GM23248 (cell line): Measurements from ENCODE around the gene RBM15B. TPM values are rescaled to one million over a fixed set of nuclear protein-coding genes. Genes with fewer than 3 reads are reported as not detected.

Experiments
- DNase-seq: peaks from one replicate; pipeline ENCODE4 v3.0.0-alpha.2; 2015
- H2AFZ ChIP-seq: fragments of 200-600 bp; sonication (generic); 2 replicates; pipeline ENCODE4 v1.6.1; 2016; ENCODE audit warnings: antibody characterized with exemption
- H3F3A ChIP-seq: fragments of 200-600 bp; sonication (generic); 2 replicates; pipeline ENCODE4 v1.6.1; 2016; ENCODE audit warnings: mild to moderate bottlenecking, antibody characterized with exemption, mixed run types; ENCODE audit not compliant: insufficient read depth
- H3K27ac ChIP-seq: fragments of 200-600 bp; sonication (generic); 2 replicates; pipeline ENCODE4 v1.5.1; 2016; ENCODE audit warnings: mild to moderate bottlenecking
- H3K27me3 ChIP-seq: fragments of 200-600 bp; sonication (generic); replicated peaks from 2 replicates; pipeline ENCODE4 v1.6.1; 2016; ENCODE audit warnings: mild to moderate bottlenecking; ENCODE audit not compliant: insufficient read depth
- H3K36me3 ChIP-seq: fragments of 200-600 bp; sonication (generic); 2 replicates; pipeline ENCODE4 v1.6.1; 2016; ENCODE audit warnings: low read depth, mild to moderate bottlenecking
- H3K4me1 ChIP-seq: fragments of 200-600 bp; sonication (generic); 2 replicates; pipeline ENCODE4 v1.6.1; 2016; ENCODE audit warnings: mild to moderate bottlenecking; ENCODE audit not compliant: insufficient read depth
- H3K4me2 ChIP-seq: fragments of 200-600 bp; sonication (generic); one replicate; pipeline ENCODE4 v1.6.1; 2016; ENCODE audit warnings: mild to moderate bottlenecking; ENCODE audit not compliant: unreplicated experiment
- H3K4me3 ChIP-seq: fragments of 200-600 bp; sonication (generic); 2 replicates; pipeline ENCODE4 v1.5.1; 2016; ENCODE audit warnings: mild to moderate bottlenecking
- H3K79me2 ChIP-seq: fragments of 200-600 bp; sonication (generic); 2 replicates; pipeline ENCODE4 v1.6.1; 2016; ENCODE audit warnings: mild to moderate bottlenecking; ENCODE audit not compliant: insufficient read depth
- H3K9ac ChIP-seq: fragments of 200-600 bp; sonication (generic); 2 replicates; pipeline ENCODE4 v1.6.1; 2016; ENCODE audit warnings: mild to moderate bottlenecking
- H3K9me2 ChIP-seq: fragments of 200-600 bp; sonication (generic); 2 replicates; pipeline ENCODE4 v1.6.1; 2016; ENCODE audit warnings: mixed run types, mild to moderate bottlenecking, moderate library complexity; ENCODE audit not compliant: insufficient read depth
- H3K9me3 ChIP-seq: fragments of 200-600 bp; sonication (generic); one replicate; pipeline ENCODE4 v1.6.1; 2017; ENCODE audit warnings: low read depth
- H4K20me1 ChIP-seq: fragments of 200-600 bp; sonication (generic); 2 replicates; pipeline ENCODE4 v1.6.0; 2016; ENCODE audit not compliant: insufficient read depth
- EZH2 ChIP-seq: fragments of 200-600 bp; sonication (generic); IDR thresholded peaks from 2 replicates; pipeline ENCODE4 v1.6.1; 2018; ENCODE audit warnings: antibody characterized with exemption, mild to moderate bottlenecking; ENCODE audit not compliant: insufficient read depth, poor library complexity, severe bottlenecking
- EZH2phosphoT487 ChIP-seq: fragments of 200-600 bp; sonication (generic); IDR thresholded peaks from 2 replicates; pipeline ENCODE4 v1.6.1; 2018; ENCODE audit warnings: antibody characterized with exemption, moderate library complexity, mild to moderate bottlenecking, low read depth; ENCODE audit not compliant: insufficient read depth
- WGBS, 2 experiments: methylation state at CpG; one replicate each; pipeline ENCODE4 v1.1.6; 2015 to 2017; ENCODE audit warnings: low lambda C conversion rate in 2 of 2, low coverage in 1 of 2; ENCODE audit errors: missing lambda C conversion rate in 2 of 2; 5-methylcytosine and 5-hydroxymethylcytosine counted together
- in situ Hi-C: fragments of 300-500 bp; cut with MboI; formaldehyde crosslinking; loops from 2 replicates; pipeline ENCODE4 v1.15.0; 2020
- polyA plus RNA-seq: library from polyadenylated mRNA; unstranded; fragments of >200 nt; fragmentation: Nextera tagmentation; extraction: Ambion mirVana; gene quantifications from 2 replicates; pipeline ENCODE4 v1.2.1, GENCODE V29; 2016
- total RNA-seq: library from RNA; depleted of rRNA; stranded (reverse); fragments of >200 nt; shearing (Covaris generic); gene quantifications from 2 replicates; pipeline ENCODE4 v1.2.3, GENCODE V29; 2014

The RBM15B gene
- total and polyA plus RNA-seq, 2 experiments from 2014 or later: 13.3 to 21.2 TPM

GRCh38 chr3:51395493-51396213, 4.6 kb downstream of the RBM15B start:
- no peak for TF ChIP-seq EZH2phosphoT487
- no peak for TF ChIP-seq EZH2
- H3K4me3 ChIP-seq: no peak overlapping the region
- H2AFZ ChIP-seq: no peak overlapping the region
- H3K79me2 ChIP-seq: peaks cover 51% of the 10 kb centered on the region
- H3K27me3 ChIP-seq: no peaks in the 10 kb centered on the region
- in situ Hi-C loops: no loop called here
- H3K4me2 ChIP-seq: no peak overlapping the region
- H3K9ac ChIP-seq: peak overlapping the region; percentile 10; the same call in 1 of the 2 replicates
- no peaks in the 10 kb centered on the region for H3K9me2 ChIP-seq
- H3F3A ChIP-seq: peaks cover 24% of the 10 kb centered on the region
- H3K36me3 ChIP-seq: peaks cover 23% of the 10 kb centered on the region
- H4K20me1 ChIP-seq: no peaks in the 10 kb centered on the region; the same call in 1 of the 2 replicates
- DNase-seq: peak; percentile 30
- no peak overlapping the region for H3K27ac ChIP-seq
- WGBS, 2 experiments: 78% methylated on average over 12 of the region's 12 CpGs
- no peaks in the 10 kb centered on the region for H3K9me3 ChIP-seq
- peaks cover 19% of the 10 kb centered on the region for H3K4me1 ChIP-seq

- H2AFZ ChIP-seq: no peak overlapping the region
- H3K4me2 ChIP-seq: no peak overlapping the region
- WGBS, 2 experiments: 95% methylated on average over 1 of the region's 1 CpG
- H3K36me3 ChIP-seq: peaks cover 23% of the 10 kb centered on the region
- peaks cover 24% of the 10 kb centered on the region for H3F3A ChIP-seq
- H3K4me3 ChIP-seq: no peak overlapping the region
- H3K9me2 ChIP-seq: no peaks in the 10 kb centered on the region
- H3K79me2 ChIP-seq: peaks cover 51% of the 10 kb centered on the region
- TF ChIP-seq EZH2 (no peak), EZH2phosphoT487 (no peak)
- no peaks in the 10 kb centered on the region for H3K27me3 ChIP-seq
- in situ Hi-C loops: no loop called here
- no peaks in the 10 kb centered on the region; the same call in 1 of the 2 replicates for H4K20me1 ChIP-seq
- no peaks in the 10 kb centered on the region for H3K9me3 ChIP-seq
- DNase-seq: no peak
- peaks cover 19% of the 10 kb centered on the region for H3K4me1 ChIP-seq
- H3K27ac ChIP-seq: no peak overlapping the region
- H3K9ac ChIP-seq: peak overlapping the region; percentile 10
Observed at GRCh38 chr3:51396401-51396800, 5.3 kb downstream of the RBM15B start.

- Histone ChIP-seq H2AFZ (no peak overlapping the region), H4K20me1 (no peaks in the 10 kb centered on the region; the same call in 1 of the 2 replicates), H3K9me3 (no peaks in the 10 kb centered on the region), H3K36me3 (peaks cover 23% of the 10 kb centered on the region), H3K4me1 (peaks cover 15% of the 10 kb centered on the region), H3K9ac (0 out of 2 replicates have a peak overlapping the region, but pooled peaks have one; percentile 7), H3K79me2 (peaks cover 43% of the 10 kb centered on the region), H3K9me2 (no peaks in the 10 kb centered on the region), H3K4me2 (no peak overlapping the region), H3K4me3 (no peak overlapping the region), H3K27me3 (no peaks in the 10 kb centered on the region), H3F3A (peaks cover 24% of the 10 kb centered on the region), H3K27ac (no peak overlapping the region)
- TF ChIP-seq EZH2phosphoT487 (no peak), EZH2 (no peak)
- DNase-seq: no peak
- WGBS, 2 experiments: 52 to 62% methylated on average over 5 of the region's 5 CpGs
- in situ Hi-C loops: no loop called here
Observed at GRCh38 chr3:51397392-51397791, 6.3 kb downstream of the RBM15B start.

- TF ChIP-seq EZH2phosphoT487 (no peak), EZH2 (no peak)
- H4K20me1 ChIP-seq: no peaks in the 10 kb centered on the region; the same call in 1 of the 2 replicates
- H3K4me3 ChIP-seq: no peak overlapping the region
- in situ Hi-C loops: no loop called here
- 91 to 94% methylated on average over 8 of the region's 8 CpGs for WGBS, 2 experiments
- peaks cover 24% of the 10 kb centered on the region for H3F3A ChIP-seq
- no peak for DNase-seq
- no peak overlapping the region for H2AFZ ChIP-seq
- no peak overlapping the region for H3K9ac ChIP-seq
- H3K9me3 ChIP-seq: no peaks in the 10 kb centered on the region
- peaks cover 9% of the 10 kb centered on the region; the same call in 1 of the 2 replicates for H3K4me1 ChIP-seq
- H3K79me2 ChIP-seq: peaks cover 29% of the 10 kb centered on the region
- no peaks in the 10 kb centered on the region for H3K27me3 ChIP-seq
- no peak overlapping the region for H3K27ac ChIP-seq
- no peak overlapping the region for H3K4me2 ChIP-seq
- peaks cover 22% of the 10 kb centered on the region for H3K36me3 ChIP-seq
- H3K9me2 ChIP-seq: no peaks in the 10 kb centered on the region
Observed at GRCh38 chr3:51398595-51399310, 7.7 kb downstream of the RBM15B start.
